ENCODE data around the gene BIRC6.
"Not testable (repeated sequence)": the region's sequence is repeated elsewhere in the genome, so short reads cannot be mapped to it uniquely, and the experiment has no call there.

The BIRC6 gene

DNA sequence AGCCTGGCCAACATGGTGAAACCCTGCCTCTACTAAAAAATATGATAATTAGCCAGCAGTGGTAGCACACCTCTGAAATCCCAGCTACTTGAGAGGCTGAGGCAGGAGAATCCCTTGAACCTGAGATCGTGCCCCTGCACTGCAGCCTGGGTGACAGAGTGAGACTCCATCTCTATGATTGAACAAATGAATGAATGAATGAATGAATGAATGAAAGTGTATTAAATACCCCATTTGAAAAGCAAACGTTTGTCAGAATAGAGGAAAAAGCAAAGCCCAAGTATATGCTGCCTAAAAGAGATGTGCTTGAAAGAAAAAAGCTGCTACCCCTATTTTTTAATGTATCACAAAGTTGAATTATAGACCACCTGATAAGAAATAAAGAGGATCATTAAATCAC lies 181.9 kb downstream of the BIRC6 start:
- peaks cover 28% of the 10 kb centered on the region for H3K36me3 Mint-ChIP-seq (ENCODE audit: low read depth)

GRCh38 chr2:32552483-32552882 lies 195.7 kb downstream of the BIRC6 start:
- not testable (repeated sequence) for H3K4me3 Mint-ChIP-seq; H3K27ac Mint-ChIP-seq; H3K9me3 Mint-ChIP-seq; H3K36me3 Mint-ChIP-seq (ENCODE audit: low read depth); H3K4me1 Mint-ChIP-seq (ENCODE audit: low read depth); H3K27me3 Mint-ChIP-seq (ENCODE audit: low read depth)

More for the DNA sequence above, 181.9 kb downstream of the BIRC6 start:
- Mint-ChIP-seq H3K27ac (no peak overlapping the region), H3K4me1 (ENCODE audit: low read depth) (peaks cover under 1% of the 10 kb centered on the region), H3K27me3 (ENCODE audit: low read depth) (no peaks in the 10 kb centered on the region), H3K4me3 (no peak overlapping the region), H3K9me3 (no peaks in the 10 kb centered on the region)

GRCh38 chr2:32553829-32554432 lies 197.1 kb downstream of the BIRC6 start:
- H3K27me3 Mint-ChIP-seq (ENCODE audit: low read depth) = no peaks in the 10 kb centered on the region
- H3K36me3 Mint-ChIP-seq (ENCODE audit: low read depth) = peaks cover 1% of the 10 kb centered on the region
- H3K4me1 Mint-ChIP-seq (ENCODE audit: low read depth) = no peaks in the 10 kb centered on the region
- no peaks in the 10 kb centered on the region for H3K9me3 Mint-ChIP-seq
- H3K4me3 Mint-ChIP-seq = no peak overlapping the region
- H3K27ac Mint-ChIP-seq = no peak overlapping the region

- H3K4me1 Mint-ChIP-seq (ENCODE audit: low read depth) = peaks cover 2% of the 10 kb centered on the region
- peaks cover 20% of the 10 kb centered on the region for H3K36me3 Mint-ChIP-seq (ENCODE audit: low read depth)
- H3K27me3 Mint-ChIP-seq (ENCODE audit: low read depth) = no peaks in the 10 kb centered on the region
- H3K27ac Mint-ChIP-seq = no peak overlapping the region
- H3K9me3 Mint-ChIP-seq = no peaks in the 10 kb centered on the region
- H3K4me3 Mint-ChIP-seq = no peak overlapping the region
These were observed 201.7 kb downstream of the BIRC6 start for GRCh38 chr2:32558492-32558891.

GRCh38 chr2:32559136-32559535 lies 202.3 kb downstream of the BIRC6 start:
- peaks cover 6% of the 10 kb centered on the region for H3K9me3 Mint-ChIP-seq
- H3K27me3 Mint-ChIP-seq (ENCODE audit: low read depth) = no peaks in the 10 kb centered on the region
- peaks cover 23% of the 10 kb centered on the region for H3K36me3 Mint-ChIP-seq (ENCODE audit: low read depth)
- peaks cover 2% of the 10 kb centered on the region for H3K4me1 Mint-ChIP-seq (ENCODE audit: low read depth)
- no peak overlapping the region for H3K4me3 Mint-ChIP-seq
- no peak overlapping the region for H3K27ac Mint-ChIP-seq

DNA sequence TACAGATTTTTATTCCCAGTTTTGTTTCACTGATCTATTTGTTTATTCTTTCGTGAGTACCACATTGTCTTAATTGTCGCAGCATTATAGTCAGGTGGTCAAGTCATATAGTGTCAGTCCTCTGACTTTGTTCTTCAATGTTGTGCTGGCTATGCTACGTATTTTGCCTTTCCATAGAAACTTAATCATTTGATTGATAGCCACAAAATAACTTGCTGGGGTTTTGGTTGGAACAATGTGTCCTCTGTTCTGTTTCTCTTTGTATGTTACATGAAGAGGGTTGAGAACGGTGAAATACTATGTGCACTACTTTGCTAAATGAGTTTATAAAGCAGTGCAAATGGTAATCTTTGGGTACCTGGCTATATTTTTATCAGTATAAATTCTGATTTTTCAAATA lies 206.1 kb downstream of the BIRC6 start:
- no peak overlapping the region for H3K27ac Mint-ChIP-seq
- H3K4me1 Mint-ChIP-seq (ENCODE audit: low read depth) = peaks cover 2% of the 10 kb centered on the region

GRCh38 chr2:32564417-32565035 lies 207.7 kb downstream of the BIRC6 start:
- peaks cover 31% of the 10 kb centered on the region for H3K9me3 Mint-ChIP-seq
- H3K4me1 Mint-ChIP-seq (ENCODE audit: low read depth) = peaks cover 5% of the 10 kb centered on the region
- peaks cover 45% of the 10 kb centered on the region for H3K36me3 Mint-ChIP-seq (ENCODE audit: low read depth)
- no peak overlapping the region for H3K4me3 Mint-ChIP-seq
- H3K27me3 Mint-ChIP-seq (ENCODE audit: low read depth) = no peaks in the 10 kb centered on the region
- H3K27ac Mint-ChIP-seq = no peak overlapping the region

More for the DNA sequence above, 206.1 kb downstream of the BIRC6 start:
- Mint-ChIP-seq H3K36me3 (ENCODE audit: low read depth) (peaks cover 48% of the 10 kb centered on the region), H3K27me3 (ENCODE audit: low read depth) (no peaks in the 10 kb centered on the region), H3K4me3 (no peak overlapping the region), H3K9me3 (peaks cover 31% of the 10 kb centered on the region)

DNA sequence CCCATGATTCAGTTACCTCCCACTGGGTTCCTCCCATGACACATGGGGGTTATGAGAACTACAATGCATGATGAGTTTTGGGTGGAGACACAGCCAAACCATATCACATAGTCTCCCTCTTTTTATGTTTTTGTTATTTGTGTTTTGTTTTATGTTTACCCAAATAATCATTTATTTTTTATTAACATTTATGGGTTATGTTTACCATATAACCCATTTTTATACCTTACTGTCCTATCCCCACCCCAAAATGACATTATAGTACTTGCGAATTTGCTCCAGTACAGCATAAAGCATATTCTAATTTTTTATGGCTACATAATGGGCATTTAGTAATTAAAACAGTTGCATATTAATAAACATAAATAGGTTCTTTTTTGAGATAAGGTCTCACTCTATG lies 209.1 kb downstream of the BIRC6 start:
- H3K27ac Mint-ChIP-seq = no peak overlapping the region
- peaks cover 3% of the 10 kb centered on the region for H3K4me1 Mint-ChIP-seq (ENCODE audit: low read depth)
- peaks cover 46% of the 10 kb centered on the region for H3K36me3 Mint-ChIP-seq (ENCODE audit: low read depth)
- H3K27me3 Mint-ChIP-seq (ENCODE audit: low read depth) = no peaks in the 10 kb centered on the region
- no peak overlapping the region for H3K4me3 Mint-ChIP-seq
- H3K9me3 Mint-ChIP-seq = peaks cover 31% of the 10 kb centered on the region

DNA sequence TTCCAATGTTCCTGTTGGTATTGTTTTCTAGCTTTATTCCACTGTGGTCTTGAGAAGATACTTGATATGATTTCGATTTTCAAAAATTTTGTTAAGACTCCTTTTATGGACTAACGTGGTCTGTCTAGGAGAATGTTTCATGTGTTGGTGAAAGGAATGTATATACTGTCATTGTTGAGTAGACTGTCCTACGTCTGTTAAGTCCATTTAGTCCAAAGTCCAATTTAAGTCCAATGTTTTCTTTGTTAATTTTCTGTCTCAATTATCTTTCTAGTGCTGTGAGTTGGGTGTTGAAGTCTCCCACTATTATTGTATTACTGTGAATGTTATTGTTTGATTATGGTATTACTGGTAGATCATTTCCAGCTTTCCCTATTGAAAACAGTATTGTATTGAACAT lies 215.2 kb downstream of the BIRC6 start:
- no peak overlapping the region for H3K27ac Mint-ChIP-seq
- peaks cover 27% of the 10 kb centered on the region for H3K4me1 Mint-ChIP-seq (ENCODE audit: low read depth)
- H3K36me3 Mint-ChIP-seq (ENCODE audit: low read depth) = peaks cover 53% of the 10 kb centered on the region

DNA sequence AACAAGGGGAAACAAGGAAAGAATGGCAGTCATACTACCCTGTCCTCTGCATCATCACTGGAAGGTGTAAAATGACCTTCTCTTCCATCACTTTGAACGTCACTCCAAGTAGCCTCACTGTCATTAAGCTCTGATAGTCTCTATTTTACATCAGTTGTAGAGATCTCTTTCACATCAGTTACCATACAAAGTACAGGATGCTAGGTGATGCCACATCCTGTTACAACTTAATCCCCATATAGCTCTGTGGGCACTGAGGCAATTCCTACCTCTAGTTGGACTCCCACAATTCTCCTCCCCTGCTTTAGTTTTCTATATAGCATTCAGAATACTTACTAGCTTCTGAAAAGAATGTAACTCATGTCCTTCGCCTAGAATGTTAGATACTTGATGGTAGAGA lies 215.9 kb downstream of the BIRC6 start:
- Mint-ChIP-seq H3K27ac (peak overlapping the region; percentile 42), H3K4me1 (ENCODE audit: low read depth) (peaks cover 29% of the 10 kb centered on the region), H3K9me3 (no peaks in the 10 kb centered on the region), H3K27me3 (ENCODE audit: low read depth) (no peaks in the 10 kb centered on the region), H3K36me3 (ENCODE audit: low read depth) (peaks cover 47% of the 10 kb centered on the region), H3K4me3 (peak overlapping the region; percentile 0)

More for the DNA sequence above, 215.2 kb downstream of the BIRC6 start:
- Mint-ChIP-seq H3K4me3 (no peak overlapping the region), H3K27me3 (ENCODE audit: low read depth) (no peaks in the 10 kb centered on the region), H3K9me3 (no peaks in the 10 kb centered on the region)

GRCh38 chr2:32591669-32592463 lies 235.0 kb downstream of the BIRC6 start:
- H3K4me3 Mint-ChIP-seq = peak overlapping the region; percentile 34
- H3K27ac Mint-ChIP-seq = peak overlapping the region; percentile 92
- no peaks in the 10 kb centered on the region for H3K27me3 Mint-ChIP-seq (ENCODE audit: low read depth)
- H3K4me1 Mint-ChIP-seq (ENCODE audit: low read depth) = peaks cover 40% of the 10 kb centered on the region
- H3K9me3 Mint-ChIP-seq = no peaks in the 10 kb centered on the region
- peaks cover 34% of the 10 kb centered on the region for H3K36me3 Mint-ChIP-seq (ENCODE audit: low read depth)

GRCh38 chr2:32594573-32594972 lies 237.8 kb downstream of the BIRC6 start:
- H3K4me1 Mint-ChIP-seq (ENCODE audit: low read depth) = peaks cover 34% of the 10 kb centered on the region

DNA sequence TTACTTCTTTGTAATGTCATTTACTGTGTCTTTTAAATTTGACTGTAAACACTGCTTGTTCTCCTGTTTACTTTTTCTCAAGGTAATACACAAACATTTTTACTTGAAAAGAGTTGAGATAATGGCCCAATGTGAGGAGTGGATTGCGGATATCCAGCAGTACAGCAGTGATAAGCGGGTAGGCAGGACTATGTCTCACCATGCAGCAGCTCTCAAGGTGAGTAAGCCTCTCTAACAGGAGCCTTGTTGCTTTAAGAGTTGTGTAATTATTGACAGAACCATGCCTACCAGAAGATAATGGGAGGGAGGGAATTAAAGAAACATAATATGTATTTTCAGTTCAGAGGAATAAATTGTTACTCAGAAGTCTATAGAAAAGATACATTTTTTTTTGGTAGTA lies 254.5 kb downstream of the BIRC6 start:
- Mint-ChIP-seq H3K4me1 (ENCODE audit: low read depth) (peaks cover 2% of the 10 kb centered on the region), H3K9me3 (no peaks in the 10 kb centered on the region), H3K4me3 (no peak overlapping the region), H3K27ac (no peak overlapping the region), H3K36me3 (ENCODE audit: low read depth) (peaks cover 33% of the 10 kb centered on the region), H3K27me3 (ENCODE audit: low read depth) (no peaks in the 10 kb centered on the region)

More at GRCh38 chr2:32594573-32594972, 237.8 kb downstream of the BIRC6 start:
- Mint-ChIP-seq H3K27me3 (ENCODE audit: low read depth) (no peaks in the 10 kb centered on the region), H3K27ac (no peak overlapping the region), H3K36me3 (ENCODE audit: low read depth) (peaks cover 36% of the 10 kb centered on the region), H3K4me3 (no peak overlapping the region), H3K9me3 (no peaks in the 10 kb centered on the region)

DNA sequence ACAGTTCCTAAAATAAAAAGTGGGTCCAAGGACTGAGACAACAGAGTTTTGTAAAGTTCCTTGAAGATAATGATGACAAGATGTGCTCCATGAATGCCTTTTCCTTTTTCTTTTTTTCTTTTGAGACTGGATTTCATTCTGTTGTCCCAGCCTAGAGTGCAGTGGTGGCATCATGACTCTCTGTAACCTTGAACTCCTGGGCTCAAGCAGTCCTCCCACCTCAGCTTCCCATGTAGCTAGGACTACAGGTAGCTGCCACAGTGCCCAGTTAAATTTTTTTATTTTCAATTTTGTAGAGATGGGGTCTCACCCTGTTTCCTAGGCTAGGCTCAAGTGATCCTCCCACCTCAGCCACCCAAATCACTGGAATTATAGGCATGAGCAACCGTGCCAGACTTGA lies 254.9 kb downstream of the BIRC6 start:
- peaks cover 33% of the 10 kb centered on the region for H3K36me3 Mint-ChIP-seq (ENCODE audit: low read depth)
- H3K27ac Mint-ChIP-seq = no peak overlapping the region

GRCh38 chr2:32614084-32614483 lies 257.3 kb downstream of the BIRC6 start:
- Mint-ChIP-seq H3K9me3 (no peaks in the 10 kb centered on the region), H3K27me3 (ENCODE audit: low read depth) (no peaks in the 10 kb centered on the region), H3K4me1 (ENCODE audit: low read depth) (peaks cover 6% of the 10 kb centered on the region), H3K4me3 (no peak overlapping the region), H3K36me3 (ENCODE audit: low read depth) (peaks cover 33% of the 10 kb centered on the region), H3K27ac (no peak overlapping the region)

More for the DNA sequence above, 254.9 kb downstream of the BIRC6 start:
- H3K9me3 Mint-ChIP-seq = no peaks in the 10 kb centered on the region
- no peak overlapping the region for H3K4me3 Mint-ChIP-seq
- peaks cover 2% of the 10 kb centered on the region for H3K4me1 Mint-ChIP-seq (ENCODE audit: low read depth)
- H3K27me3 Mint-ChIP-seq (ENCODE audit: low read depth) = no peaks in the 10 kb centered on the region
